SK-N-SH (cell line): ENCODE data around the gene SNX33.
"Not testable (repeated sequence)": the region's sequence is repeated elsewhere in the genome, so short reads cannot be mapped to it uniquely, and the experiment has no call there.

ENCODE experiments used
- GATA2 ChIP-seq: sonication (generic); formaldehyde crosslinking; IDR thresholded peaks from 2 replicates; pipeline ENCODE4 v1.5.0; 2020; ENCODE audit warnings: mild to moderate bottlenecking, missing genetic modification reagents
- TF ChIP-seq, protein P1 (sequence below): fragments of 150-350 bp; IDR thresholded peaks from 2 replicates; pipeline ENCODE4 v1.6.1; 2016; ENCODE audit warnings: mild to moderate bottlenecking, low read depth, low read length

DNA sequence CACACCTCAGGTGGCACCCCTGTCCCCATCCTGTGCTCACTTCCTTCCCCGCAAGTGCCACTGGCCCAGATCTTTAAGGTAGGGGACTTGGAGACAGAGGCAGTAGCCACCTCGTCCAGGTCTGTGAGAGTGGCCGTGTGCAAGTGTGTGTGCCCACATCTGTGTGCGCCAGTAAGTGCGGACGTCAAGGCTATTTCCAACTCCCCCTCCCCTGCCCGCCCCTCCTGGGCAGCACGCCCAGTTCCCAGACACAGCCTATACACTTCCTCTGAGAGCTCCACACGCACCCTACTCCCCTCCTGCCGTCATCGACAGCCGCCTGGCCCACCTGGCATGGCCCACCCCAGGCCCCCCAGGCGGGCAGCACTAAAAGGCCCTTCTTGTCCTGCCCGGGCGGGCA lies 61.7 kb downstream of the SNX33 start:
- not testable (repeated sequence) for TF ChIP-seq GATA2 (CRISPR knock-in tag)
- TF ChIP-seq, protein P1, sequence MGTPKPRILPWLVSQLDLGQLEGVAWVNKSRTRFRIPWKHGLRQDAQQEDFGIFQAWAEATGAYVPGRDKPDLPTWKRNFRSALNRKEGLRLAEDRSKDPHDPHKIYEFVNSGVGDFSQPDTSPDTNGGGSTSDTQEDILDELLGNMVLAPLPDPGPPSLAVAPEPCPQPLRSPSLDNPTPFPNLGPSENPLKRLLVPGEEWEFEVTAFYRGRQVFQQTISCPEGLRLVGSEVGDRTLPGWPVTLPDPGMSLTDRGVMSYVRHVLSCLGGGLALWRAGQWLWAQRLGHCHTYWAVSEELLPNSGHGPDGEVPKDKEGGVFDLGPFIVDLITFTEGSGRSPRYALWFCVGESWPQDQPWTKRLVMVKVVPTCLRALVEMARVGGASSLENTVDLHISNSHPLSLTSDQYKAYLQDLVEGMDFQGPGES: not testable (repeated sequence)
